ENCODE data around the gene GSC. TPM values are rescaled to one million over a fixed set of nuclear protein-coding genes. Genes with fewer than 3 reads are reported as not detected.

The GSC gene
- total RNA-seq, 2 experiments from 2014 or later: not detected

- CTCF ChIA-PET (ENCODE audit: unreplicated experiment): no interaction called here
- Histone ChIP-seq H3K4me3 (ENCODE audit: low read depth, low read length, poor library complexity, severe bottlenecking) (no peak overlapping the region), H3K4me2 (ENCODE audit: low read length) (no peak overlapping the region), H3K9me3 (ENCODE audit: low read length) (no peaks in the 10 kb centered on the region), H3K27ac (ENCODE audit: low read depth, low read length, poor library complexity, severe bottlenecking) (no peak overlapping the region), H2AFZ (ENCODE audit: low read length) (no peak overlapping the region), H3K36me3 (ENCODE audit: insufficient read depth, low read length) (no peaks in the 10 kb centered on the region), H3K4me1 (ENCODE audit: insufficient read depth, low read length, poor library complexity, severe bottlenecking) (no peaks in the 10 kb centered on the region), H3K9me2 (ENCODE audit: insufficient read depth, low read length) (no peaks in the 10 kb centered on the region), H4K20me1 (ENCODE audit: insufficient read depth, low read length) (no peaks in the 10 kb centered on the region), H3K79me2 (ENCODE audit: insufficient read depth, low read depth, low read length) (no peaks in the 10 kb centered on the region)
- POLR2A ChIA-PET: no interaction called here
- DNase-seq (ENCODE audit: low spot score): no peak
- intact Hi-C loops (cut with micrococcal nuclease; ENCODE audit: unreplicated experiment): no loop called here
- TF ChIP-seq EZH2phosphoT487 (IDR thresholded peaks at IDR 0.05; ENCODE audit: borderline replicate concordance, low read depth, low read length) (no peak), CTCF (conservative IDR thresholded peaks at IDR 0.05; ENCODE audit: low read length) (no peak)
- BruUV-seq (replicated peaks): no TSS peak
These were observed 18.0 kb downstream of the GSC start for GRCh38 chr14:94751956-94752355.

GRCh38 chr14:94751321-94751720, 18.6 kb downstream of the GSC start:
- H3K4me1 ChIP-seq (ENCODE audit: insufficient read depth, low read length, poor library complexity, severe bottlenecking): no peaks in the 10 kb centered on the region
- no peaks in the 10 kb centered on the region for H3K79me2 ChIP-seq (ENCODE audit: insufficient read depth, low read depth, low read length)
- no peak overlapping the region for H3K27ac ChIP-seq (ENCODE audit: low read depth, low read length, poor library complexity, severe bottlenecking)
- DNase-seq (ENCODE audit: low spot score): no peak
- H3K4me3 ChIP-seq (ENCODE audit: low read depth, low read length, poor library complexity, severe bottlenecking): no peak overlapping the region
- H2AFZ ChIP-seq (ENCODE audit: low read length): no peak overlapping the region
- no peaks in the 10 kb centered on the region for H3K36me3 ChIP-seq (ENCODE audit: insufficient read depth, low read length)
- no peaks in the 10 kb centered on the region for H4K20me1 ChIP-seq (ENCODE audit: insufficient read depth, low read length)
- no peaks in the 10 kb centered on the region for H3K9me2 ChIP-seq (ENCODE audit: insufficient read depth, low read length)
- H3K4me2 ChIP-seq (ENCODE audit: low read length): no peak overlapping the region
- TF ChIP-seq CTCF (conservative IDR thresholded peaks at IDR 0.05; ENCODE audit: low read length) (no peak), EZH2phosphoT487 (IDR thresholded peaks at IDR 0.05; ENCODE audit: borderline replicate concordance, low read depth, low read length) (no peak)
- H3K9me3 ChIP-seq (ENCODE audit: low read length): no peaks in the 10 kb centered on the region
- POLR2A ChIA-PET: no interaction called here
- CTCF ChIA-PET (ENCODE audit: unreplicated experiment): no interaction called here
- intact Hi-C loops (cut with micrococcal nuclease; ENCODE audit: unreplicated experiment): no loop called here
- no TSS peak for BruUV-seq (replicated peaks)

GRCh38 chr14:94750371-94750770, 19.5 kb downstream of the GSC start:
- H3K4me2 ChIP-seq (ENCODE audit: low read length): no peak overlapping the region
- intact Hi-C loops (cut with micrococcal nuclease; ENCODE audit: unreplicated experiment): no loop called here
- H3K27ac ChIP-seq (ENCODE audit: low read depth, low read length, poor library complexity, severe bottlenecking): no peak overlapping the region
- CTCF ChIA-PET (ENCODE audit: unreplicated experiment): no interaction called here
- H3K9me2 ChIP-seq (ENCODE audit: insufficient read depth, low read length): no peaks in the 10 kb centered on the region
- H4K20me1 ChIP-seq (ENCODE audit: insufficient read depth, low read length): no peaks in the 10 kb centered on the region
- H3K4me1 ChIP-seq (ENCODE audit: insufficient read depth, low read length, poor library complexity, severe bottlenecking): no peaks in the 10 kb centered on the region
- H3K4me3 ChIP-seq (ENCODE audit: low read depth, low read length, poor library complexity, severe bottlenecking): no peak overlapping the region
- POLR2A ChIA-PET: no interaction called here
- H3K79me2 ChIP-seq (ENCODE audit: insufficient read depth, low read depth, low read length): no peaks in the 10 kb centered on the region
- TF ChIP-seq CTCF (conservative IDR thresholded peaks at IDR 0.05; ENCODE audit: low read length) (no peak), EZH2phosphoT487 (IDR thresholded peaks at IDR 0.05; ENCODE audit: borderline replicate concordance, low read depth, low read length) (no peak)
- no peaks in the 10 kb centered on the region for H3K36me3 ChIP-seq (ENCODE audit: insufficient read depth, low read length)
- no peaks in the 10 kb centered on the region for H3K9me3 ChIP-seq (ENCODE audit: low read length)
- no peak for DNase-seq (ENCODE audit: low spot score)
- BruUV-seq (replicated peaks): no TSS peak
- no peak overlapping the region for H2AFZ ChIP-seq (ENCODE audit: low read length)
